Stomach (tissue), 4 donors: ENCODE results near the gene PLCL2.

ENCODE experiments used
- CTCF ChIP-seq, 7 experiments: fragments of 450-650 bp in 4 of 7; fragments of 200-600 bp in 3 of 7; sonication (generic) in 3 of 7; IDR thresholded peaks; one replicate each; pipeline ENCODE4 v1.5.1; 2016 to 2019; ENCODE audit warnings: antibody characterized with exemption in 7 of 7, control low read depth in 2 of 7, mild to moderate bottlenecking in 1 of 7
- EP300 ChIP-seq: sonication (generic); formaldehyde crosslinking; IDR thresholded peaks from one replicate; pipeline ENCODE4 v1.6.1; 2017; ENCODE audit warnings: antibody characterized with exemption
- POLR2A ChIP-seq, 4 donors: fragments of 450-650 bp; IDR thresholded peaks; one replicate each; pipeline ENCODE4 v1.6.1; 2016; ENCODE audit warnings: antibody characterized with exemption in 4 of 4, control low read depth in 2 of 4, mild to moderate bottlenecking in 1 of 4, moderate library complexity in 1 of 4
- POLR2AphosphoS5 ChIP-seq, 3 donors: sonication (generic); formaldehyde crosslinking; IDR thresholded peaks; one replicate each; pipeline ENCODE4 v1.6.1; 2016; ENCODE audit warnings: antibody characterized with exemption in 3 of 3

GRCh38 chr3:17069754-17070153, 185.0 kb downstream of the PLCL2 start:
- TF ChIP-seq CTCF (IDR thresholded peaks at IDR 0.05) = no peak
- no peak for TF ChIP-seq POLR2AphosphoS5 (IDR thresholded peaks at IDR 0.05)
- no peak for TF ChIP-seq POLR2A (IDR thresholded peaks at IDR 0.05)
- no peak for TF ChIP-seq EP300
